ENCODE measurements around the gene HTR2A. TPM values are rescaled to one million over a fixed set of nuclear protein-coding genes. Genes with fewer than 3 reads are reported as not detected.

Gene HTR2A
- total RNA-seq, 4 donors from 2014 or later = 0.06 to 0.55 (median 0.10) TPM; not detected in 1

DNA sequence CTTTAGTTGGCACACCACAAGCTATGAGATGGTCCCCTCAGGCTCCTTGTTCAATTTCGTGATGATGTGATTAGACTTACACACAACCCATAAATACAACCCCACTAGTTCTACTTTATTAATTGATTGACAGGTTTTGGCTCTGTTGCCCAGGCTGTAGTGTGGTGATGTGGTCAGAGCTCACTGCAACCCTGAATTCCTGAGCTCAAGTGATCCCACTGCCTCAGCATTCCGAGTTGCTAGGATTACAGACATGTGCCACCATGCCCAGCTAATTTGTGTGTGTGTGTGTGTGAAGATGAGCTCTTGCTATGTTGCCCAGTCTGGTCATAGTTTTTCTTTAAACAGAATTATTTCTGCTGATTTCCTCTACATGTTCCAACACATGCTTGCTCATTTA is 17.5 kb upstream of the HTR2A start:
- WGBS, 2 donors = 40 to 51% methylated on average over 2 of the region's 2 CpGs
- H3K4me3 ChIP-seq (ENCODE audit: low read depth, poor library complexity, severe bottlenecking) = no peak overlapping the region
- no peak for DNase-seq (ENCODE audit: low spot score in 2 of 2)
- no peak for TF ChIP-seq POLR2A (IDR thresholded peaks at IDR 0.05)
- TF ChIP-seq, protein P1, sequence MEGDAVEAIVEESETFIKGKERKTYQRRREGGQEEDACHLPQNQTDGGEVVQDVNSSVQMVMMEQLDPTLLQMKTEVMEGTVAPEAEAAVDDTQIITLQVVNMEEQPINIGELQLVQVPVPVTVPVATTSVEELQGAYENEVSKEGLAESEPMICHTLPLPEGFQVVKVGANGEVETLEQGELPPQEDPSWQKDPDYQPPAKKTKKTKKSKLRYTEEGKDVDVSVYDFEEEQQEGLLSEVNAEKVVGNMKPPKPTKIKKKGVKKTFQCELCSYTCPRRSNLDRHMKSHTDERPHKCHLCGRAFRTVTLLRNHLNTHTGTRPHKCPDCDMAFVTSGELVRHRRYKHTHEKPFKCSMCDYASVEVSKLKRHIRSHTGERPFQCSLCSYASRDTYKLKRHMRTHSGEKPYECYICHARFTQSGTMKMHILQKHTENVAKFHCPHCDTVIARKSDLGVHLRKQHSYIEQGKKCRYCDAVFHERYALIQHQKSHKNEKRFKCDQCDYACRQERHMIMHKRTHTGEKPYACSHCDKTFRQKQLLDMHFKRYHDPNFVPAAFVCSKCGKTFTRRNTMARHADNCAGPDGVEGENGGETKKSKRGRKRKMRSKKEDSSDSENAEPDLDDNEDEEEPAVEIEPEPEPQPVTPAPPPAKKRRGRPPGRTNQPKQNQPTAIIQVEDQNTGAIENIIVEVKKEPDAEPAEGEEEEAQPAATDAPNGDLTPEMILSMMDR (IDR thresholded peaks at IDR 0.05) = no peak
- intact Hi-C loops (cut with DNase I; ENCODE audit: low total_unique reads) = no loop called here

DNA sequence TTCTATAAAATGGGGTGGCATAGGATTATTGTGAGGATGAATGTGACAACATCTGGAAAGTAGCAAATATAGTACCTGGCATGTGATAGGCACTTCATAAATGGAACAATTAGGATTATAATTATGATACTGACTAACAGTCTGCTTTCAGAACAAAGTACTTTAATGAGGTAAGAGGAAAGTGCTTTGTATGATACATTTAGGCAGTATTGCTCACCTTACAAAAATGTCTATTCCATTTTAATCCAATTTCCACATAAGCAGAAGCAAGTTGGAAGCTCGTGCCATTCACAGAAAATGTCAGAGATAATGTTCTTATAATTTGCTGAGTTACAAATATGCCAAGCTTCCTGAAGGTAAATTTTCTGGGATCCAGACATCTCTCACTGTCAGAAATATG is 16.9 kb upstream of the HTR2A start:
- 48 to 54% methylated on average over 1 of the region's 1 CpG for WGBS, 2 donors
- TF ChIP-seq, protein P1 (IDR thresholded peaks at IDR 0.05) = no peak
- TF ChIP-seq POLR2A (IDR thresholded peaks at IDR 0.05) = no peak
- intact Hi-C loops (cut with DNase I; ENCODE audit: low total_unique reads) = no loop called here
- DNase-seq (ENCODE audit: low spot score in 2 of 2) = no peak
- no peak overlapping the region for H3K4me3 ChIP-seq (ENCODE audit: low read depth, poor library complexity, severe bottlenecking)

DNA sequence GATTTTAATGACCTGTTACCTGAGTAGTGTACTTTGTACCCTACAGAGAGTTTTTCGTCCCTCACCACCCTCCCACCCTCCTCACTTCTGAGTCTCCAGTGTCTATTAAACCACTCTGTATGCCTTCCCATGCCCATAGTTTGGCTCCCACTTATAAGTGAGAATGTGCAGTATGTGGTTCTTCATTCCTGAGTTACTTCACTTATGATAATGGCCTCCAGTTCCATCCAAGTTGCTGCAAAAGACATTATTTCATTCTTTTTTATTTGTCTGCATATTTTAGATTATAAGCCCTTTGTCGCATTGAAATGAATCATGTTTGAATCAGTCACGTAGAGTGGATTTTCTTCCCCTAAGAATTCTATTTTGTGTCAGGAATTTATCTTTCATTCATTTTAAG is 12.2 kb upstream of the HTR2A start:
- no peak for DNase-seq (ENCODE audit: low spot score in 2 of 2)
- TF ChIP-seq, protein P1 (IDR thresholded peaks at IDR 0.05) = no peak
- no peak for TF ChIP-seq POLR2A (IDR thresholded peaks at IDR 0.05)
- intact Hi-C loops (cut with DNase I; ENCODE audit: low total_unique reads) = no loop called here
- no peak overlapping the region for H3K4me3 ChIP-seq (ENCODE audit: low read depth, poor library complexity, severe bottlenecking)
- WGBS, 2 donors = 73 to 85% methylated on average over 3 of the region's 3 CpGs

DNA sequence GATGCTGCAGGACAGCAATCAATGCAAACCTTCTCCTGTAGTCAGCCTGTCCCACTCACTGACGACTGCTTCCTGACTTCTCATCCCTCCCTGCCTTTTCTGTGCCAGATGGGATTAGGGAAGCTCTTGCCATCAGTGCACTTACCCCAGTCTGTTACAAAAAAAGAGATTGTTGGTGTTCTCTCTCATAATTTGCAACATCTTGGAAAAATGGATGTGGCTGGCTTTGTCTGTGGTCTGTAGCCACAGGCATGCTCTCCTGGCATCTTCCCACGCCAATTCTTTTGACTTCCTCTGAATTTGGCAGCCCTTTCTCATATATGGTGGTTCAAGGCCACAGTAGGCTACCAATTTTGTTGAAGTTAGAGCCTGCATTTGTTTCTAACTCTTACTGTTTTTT is 11.6 kb upstream of the HTR2A start:
- 26 to 45% methylated on average over 2 of the region's 2 CpGs for WGBS, 2 donors
- intact Hi-C loops (cut with DNase I; ENCODE audit: low total_unique reads) = no loop called here
- no peak overlapping the region for H3K4me3 ChIP-seq (ENCODE audit: low read depth, poor library complexity, severe bottlenecking)
- TF ChIP-seq, protein P1 (IDR thresholded peaks at IDR 0.05) = no peak
- TF ChIP-seq POLR2A (IDR thresholded peaks at IDR 0.05) = no peak
- no peak for DNase-seq (ENCODE audit: low spot score in 2 of 2)

DNA sequence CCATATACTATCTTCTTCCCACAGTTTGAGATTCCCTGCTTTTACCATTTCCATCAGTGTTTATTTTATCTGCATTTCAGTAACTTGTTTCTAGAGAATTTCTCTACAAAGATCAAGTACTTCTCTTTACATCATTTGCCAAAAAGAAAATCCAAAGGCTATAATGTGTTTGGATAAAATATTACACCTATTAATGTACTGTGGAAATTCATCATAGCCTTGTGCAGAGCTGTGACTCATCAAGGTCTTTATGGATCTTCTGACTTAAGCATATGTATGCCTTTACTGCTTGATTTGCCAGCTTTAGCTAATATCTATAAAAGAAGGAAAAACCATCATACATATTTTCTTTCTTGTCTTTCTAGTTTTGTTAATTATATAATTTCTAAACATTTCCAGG is 9.6 kb upstream of the HTR2A start:
- no peak overlapping the region for H3K4me3 ChIP-seq (ENCODE audit: low read depth, poor library complexity, severe bottlenecking)
- TF ChIP-seq POLR2A (IDR thresholded peaks at IDR 0.05) = no peak
- TF ChIP-seq, protein P1 (IDR thresholded peaks at IDR 0.05) = no peak
- DNase-seq (ENCODE audit: low spot score in 2 of 2) = no peak
- intact Hi-C loops (cut with DNase I; ENCODE audit: low total_unique reads) = no loop called here

DNA sequence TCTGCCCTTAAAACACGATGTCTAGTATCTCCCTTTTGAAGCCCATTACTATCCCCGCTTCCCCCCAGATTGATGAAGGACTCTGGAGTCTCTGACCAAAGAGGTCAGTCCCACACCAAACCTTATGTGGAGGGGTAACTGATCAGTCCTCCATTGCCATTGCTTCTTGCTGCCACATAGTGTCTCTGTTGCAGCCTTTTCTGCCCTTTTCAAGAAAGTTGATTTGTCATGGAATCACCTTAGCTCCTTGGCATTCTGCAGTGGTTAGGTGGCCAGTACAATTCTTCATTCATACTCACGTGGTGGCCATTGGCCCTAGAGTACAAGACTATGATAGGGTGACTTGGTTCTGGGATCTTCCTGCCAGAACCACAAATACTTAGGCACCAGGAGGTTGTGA is 8.4 kb upstream of the HTR2A start:
- 75% methylated on average over 3 of the region's 3 CpGs for WGBS, 2 donors

More for the DNA sequence above, 8.4 kb upstream of the HTR2A start:
- TF ChIP-seq POLR2A (IDR thresholded peaks at IDR 0.05) = no peak
- TF ChIP-seq, protein P1 (IDR thresholded peaks at IDR 0.05) = no peak
- DNase-seq (ENCODE audit: low spot score in 2 of 2) = no peak
- no peak overlapping the region for H3K4me3 ChIP-seq (ENCODE audit: low read depth, poor library complexity, severe bottlenecking)
- intact Hi-C loops (cut with DNase I; ENCODE audit: low total_unique reads) = no loop called here

All from lower leg skin (tissue), 4 donors.